Upper lobe of left lung (tissue), 6 donors: ENCODE data around the gene TMPRSS7. TPM values are rescaled to one million over a fixed set of nuclear protein-coding genes. Genes with fewer than 3 reads are reported as not detected.

Source experiments
- ATAC-seq, 2 donors: fragments of 200-7000 bp; cut with Tn5 transposase; one replicate each; pipeline ENCODE4 v1.9.1; 2022; ENCODE audit warnings: mild to moderate bottlenecking in 2 of 2, moderate library complexity in 2 of 2; ENCODE audit not compliant: low FRiP score in 2 of 2
- DNase-seq, 2 donors: peaks; one replicate each; pipeline ENCODE4 v3.0.0-alpha.2; 2019 to 2020
- H3K27ac ChIP-seq, 4 donors: fragments of 200-600 bp; sonication (generic); one replicate each; pipeline ENCODE4 v1.5.1; 2016 to 2019
- H3K27me3 ChIP-seq, 4 donors: fragments of 200-600 bp; sonication (generic); one replicate each; pipeline ENCODE4 v1.5.1; 2017 to 2019
- H3K36me3 ChIP-seq, 4 donors: fragments of 200-600 bp; sonication (generic); one replicate each; pipeline ENCODE4 v1.5.1; 2016 to 2019
- H3K4me1 ChIP-seq, 4 donors: fragments of 200-600 bp; sonication (generic); one replicate each; pipeline ENCODE4 v1.5.1; 2018 to 2019
- H3K4me3 ChIP-seq, 4 donors: fragments of 200-600 bp; sonication (generic); one replicate each; pipeline ENCODE4 v1.5.1; 2017 to 2019; ENCODE audit warnings: mild to moderate bottlenecking in 2 of 4, moderate library complexity in 1 of 4
- H3K9me3 ChIP-seq, 4 donors: fragments of 200-600 bp; sonication (generic); one replicate each; pipeline ENCODE4 v1.5.1; 2018 to 2019
- EP300 ChIP-seq, 4 donors: sonication (generic); formaldehyde crosslinking; IDR thresholded peaks; one replicate each; pipeline ENCODE4 v1.5.1; 2017; ENCODE audit warnings: antibody characterized with exemption in 4 of 4, control low read depth in 2 of 4
- POLR2A ChIP-seq, 4 donors: fragments of 450-650 bp; IDR thresholded peaks; one replicate each; pipeline ENCODE4 v1.5.1; 2016 to 2017; ENCODE audit warnings: antibody characterized with exemption in 4 of 4, mild to moderate bottlenecking in 2 of 4
- POLR2AphosphoS5 ChIP-seq, 2 donors: sonication (generic); formaldehyde crosslinking; IDR thresholded peaks; one replicate each; pipeline ENCODE4 v1.5.1; 2017; ENCODE audit warnings: antibody characterized with exemption in 2 of 2
- WGBS, 2 donors: methylation state at CpG; one replicate each; pipeline ENCODE4 v1.1.5; 2017 to 2018; 5-methylcytosine and 5-hydroxymethylcytosine counted together
- small RNA-seq, 4 donors: library from RNA; depleted of rRNA; stranded (forward); fragments of <200 nt; gene quantifications; one replicate each; pipeline ENCODE3, GENCODE V24; 2016
- total RNA-seq, 6 donors: library from RNA; depleted of rRNA in 4 of 6; stranded (reverse); fragments of >200 nt in 4 of 6; gene quantifications; one replicate each; pipeline versions ENCODE4 v1.1.0 to v1.2.1, GENCODE V29; 2016 to 2021
- TF ChIP-seq, protein P1 (sequence below), 6 experiments: fragments of 450-650 bp in 4 of 6; fragments of 200-600 bp in 2 of 6; sonication (generic) in 2 of 6; IDR thresholded peaks; one replicate each; pipeline ENCODE4 v1.5.1; 2016 to 2019; ENCODE audit warnings: antibody characterized with exemption in 6 of 6
- donor health status: DM: no; HTN: no; CAD: no; lungs with moderate emphysema.
- donor health status: DM: no; HTN: yes; CAD: no; lungs with severe emphysema.

Gene TMPRSS7
- total RNA-seq, 6 donors from 2014 or later = 0.15 to 0.39 (median 0.29) TPM; not detected in 3

DNA sequence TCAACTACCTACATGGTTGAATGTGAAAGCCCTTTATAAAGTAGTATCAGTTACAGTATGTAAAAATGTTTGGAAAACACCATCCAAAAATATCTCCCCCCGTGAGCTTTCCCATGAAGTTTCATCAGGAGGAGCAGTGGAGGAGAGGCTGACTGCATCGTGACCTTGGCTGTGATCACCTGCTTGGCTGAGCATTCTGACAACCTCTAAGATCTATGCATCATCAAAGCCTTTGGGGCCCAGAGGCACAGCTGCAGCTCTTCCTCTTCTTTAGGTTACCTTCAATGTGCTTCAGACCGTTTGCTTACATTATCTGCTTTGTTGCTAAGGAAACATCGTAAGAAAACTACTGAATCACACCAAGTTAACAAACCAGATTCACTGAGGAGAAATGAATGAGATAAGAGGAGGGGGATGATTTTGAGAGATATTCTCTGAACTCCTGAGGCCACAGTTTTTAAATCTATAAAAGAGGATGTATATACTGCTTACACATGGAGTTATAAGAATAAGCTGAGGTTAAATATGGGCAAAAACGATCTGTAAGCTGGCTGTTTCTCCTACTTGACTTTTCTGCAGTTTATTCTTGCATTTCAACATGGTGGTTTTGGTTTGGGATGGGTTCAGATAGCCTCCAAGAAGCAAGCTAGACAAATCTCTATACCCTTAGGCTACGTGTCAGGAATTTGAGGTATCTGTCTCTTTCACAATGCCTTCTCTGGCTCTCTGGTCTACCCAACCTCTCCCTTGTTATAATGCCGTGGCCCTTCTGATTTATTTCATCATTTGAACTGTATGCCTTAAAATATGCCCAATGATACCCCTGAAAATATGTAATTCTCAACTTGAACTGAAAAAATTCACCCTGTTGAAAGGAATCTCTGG lies 94.5 kb downstream of the TMPRSS7 start:
- ATAC-seq (peak in 1 of 2 donors; percentile 30), DNase-seq (no peak)
- Histone ChIP-seq H3K36me3 (no peaks in the 10 kb centered on the region), H3K9me3 (no peaks in the 10 kb centered on the region), H3K4me3 (no peak overlapping the region), H3K27me3 (no peaks in the 10 kb centered on the region), H3K27ac (no peak overlapping the region), H3K4me1 (peaks cover 0 to 13% (median 3%) of the 10 kb centered on the region in 4 donors)
- 57 to 67% methylated on average over 7 of the region's 7 CpGs for WGBS, 2 donors
- TF ChIP-seq POLR2AphosphoS5 (IDR thresholded peaks at IDR 0.05) (no peak), POLR2A (IDR thresholded peaks at IDR 0.05) (no peak), EP300 (IDR thresholded peaks at IDR 0.05) (no peak)
- TF ChIP-seq, protein P1, sequence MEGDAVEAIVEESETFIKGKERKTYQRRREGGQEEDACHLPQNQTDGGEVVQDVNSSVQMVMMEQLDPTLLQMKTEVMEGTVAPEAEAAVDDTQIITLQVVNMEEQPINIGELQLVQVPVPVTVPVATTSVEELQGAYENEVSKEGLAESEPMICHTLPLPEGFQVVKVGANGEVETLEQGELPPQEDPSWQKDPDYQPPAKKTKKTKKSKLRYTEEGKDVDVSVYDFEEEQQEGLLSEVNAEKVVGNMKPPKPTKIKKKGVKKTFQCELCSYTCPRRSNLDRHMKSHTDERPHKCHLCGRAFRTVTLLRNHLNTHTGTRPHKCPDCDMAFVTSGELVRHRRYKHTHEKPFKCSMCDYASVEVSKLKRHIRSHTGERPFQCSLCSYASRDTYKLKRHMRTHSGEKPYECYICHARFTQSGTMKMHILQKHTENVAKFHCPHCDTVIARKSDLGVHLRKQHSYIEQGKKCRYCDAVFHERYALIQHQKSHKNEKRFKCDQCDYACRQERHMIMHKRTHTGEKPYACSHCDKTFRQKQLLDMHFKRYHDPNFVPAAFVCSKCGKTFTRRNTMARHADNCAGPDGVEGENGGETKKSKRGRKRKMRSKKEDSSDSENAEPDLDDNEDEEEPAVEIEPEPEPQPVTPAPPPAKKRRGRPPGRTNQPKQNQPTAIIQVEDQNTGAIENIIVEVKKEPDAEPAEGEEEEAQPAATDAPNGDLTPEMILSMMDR (IDR thresholded peaks at IDR 0.05) = no peak

DNA sequence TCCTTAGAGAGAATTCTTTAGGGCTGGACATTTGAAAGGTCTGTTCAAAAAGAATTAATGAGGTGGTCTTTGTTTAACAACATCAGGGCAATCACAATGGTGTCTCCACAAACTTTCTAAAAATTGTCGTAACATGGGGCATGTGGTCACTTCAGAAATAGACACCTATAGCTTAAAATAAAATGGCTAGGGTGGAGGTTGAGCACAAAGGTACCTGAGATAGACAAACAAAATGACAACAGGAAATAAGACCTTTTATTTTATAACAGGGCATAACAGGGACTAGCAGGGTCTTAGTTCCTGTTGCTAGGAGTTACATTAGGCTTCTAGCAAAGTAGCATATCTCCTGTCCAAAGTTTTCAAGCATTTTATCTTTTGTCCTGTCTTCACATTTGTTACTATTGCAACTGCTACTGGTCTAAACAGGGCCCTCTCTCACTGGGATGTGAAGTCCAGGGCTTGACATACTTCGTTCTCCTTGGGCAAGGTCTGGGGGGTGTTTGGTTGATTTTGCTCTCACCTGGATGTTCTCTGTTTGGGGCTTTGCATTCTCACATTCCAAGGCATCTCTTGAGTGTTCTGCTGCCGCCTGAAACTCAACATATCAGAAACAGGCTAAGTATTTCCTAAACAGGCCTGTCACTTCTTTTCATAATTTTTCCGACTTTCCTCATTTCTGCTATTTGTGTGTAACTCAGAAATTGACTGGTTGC lies 95.5 kb downstream of the TMPRSS7 start:
- no peaks in the 10 kb centered on the region for H3K36me3 ChIP-seq
- no peak overlapping the region for H3K4me3 ChIP-seq
- DNase-seq = no peak
- 84 to 86% methylated on average over 4 of the region's 4 CpGs for WGBS, 2 donors
- H3K9me3 ChIP-seq = no peaks in the 10 kb centered on the region
- ATAC-seq = no peak
- TF ChIP-seq EP300 (IDR thresholded peaks at IDR 0.05) (no peak), POLR2A (IDR thresholded peaks at IDR 0.05) (no peak), POLR2AphosphoS5 (IDR thresholded peaks at IDR 0.05) (no peak)
- TF ChIP-seq, protein P1 (IDR thresholded peaks at IDR 0.05) = no peak
- H3K4me1 ChIP-seq = peaks cover 0 to 13% (median 3%) of the 10 kb centered on the region in 4 donors
- no peak overlapping the region for H3K27ac ChIP-seq
- no peaks in the 10 kb centered on the region for H3K27me3 ChIP-seq

DNA sequence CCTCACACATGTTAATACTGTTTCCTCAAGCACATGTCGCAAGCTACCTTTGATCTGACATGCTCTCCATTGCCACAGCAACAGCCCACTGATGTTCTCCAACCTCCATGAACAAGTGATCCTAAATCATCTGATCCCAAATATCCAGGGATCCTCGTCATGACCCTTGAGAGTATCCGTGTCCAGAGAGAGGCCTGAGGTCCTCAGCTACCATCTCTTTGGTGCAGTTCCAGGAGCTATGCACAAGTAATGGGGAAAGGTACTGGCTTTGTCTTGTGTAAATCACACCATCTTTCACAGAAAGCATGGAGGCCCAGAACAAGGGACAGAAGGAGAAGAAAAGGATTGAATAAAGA lies 96.1 kb downstream of the TMPRSS7 start:
- H3K27me3 ChIP-seq = no peaks in the 10 kb centered on the region
- no peak overlapping the region for H3K27ac ChIP-seq
- peaks cover 0 to 13% (median 3%) of the 10 kb centered on the region in 4 donors for H3K4me1 ChIP-seq
- H3K36me3 ChIP-seq = no peaks in the 10 kb centered on the region
- DNase-seq (no peak), ATAC-seq (no peak)
- H3K9me3 ChIP-seq = no peaks in the 10 kb centered on the region
- WGBS, 2 donors = 69 to 89% methylated on average over 3 of the region's 3 CpGs
- TF ChIP-seq EP300 (IDR thresholded peaks at IDR 0.05) (no peak), POLR2A (IDR thresholded peaks at IDR 0.05) (no peak), POLR2AphosphoS5 (IDR thresholded peaks at IDR 0.05) (no peak)
- TF ChIP-seq, protein P1 (IDR thresholded peaks at IDR 0.05) = no peak
- no peak overlapping the region for H3K4me3 ChIP-seq

Small RNAs within 50 kb of the gene (small RNA-seq; reads per million reads assigned to genes)
- gene MIR567 = 0 reads per million in 4 donors

Other genes with a start within 250 kb of the TMPRSS7 start
- gene PHLDB2, start 175.5 kb upstream of the TMPRSS7 start, total RNA-seq = 10 to 100 TPM; 22.4 to 67.1 (median 42.7) TPM
- 10 to 100 TPM in 4 of 6 donors, 1 to 10 TPM in 2; 3.2 to 26.4 (median 18.1) TPM for gene ABHD10, start 55.7 kb upstream of the TMPRSS7 start, total RNA-seq
- gene TAGLN3, start 35.8 kb upstream of the TMPRSS7 start, total RNA-seq = 1 to 10 TPM in 1 of 6 donors, not detected in 5; 1.5 TPM
- gene C3orf52, start 51.7 kb downstream of the TMPRSS7 start, total RNA-seq = 10 to 100 TPM; 17.1 to 74.6 (median 28.4) TPM
- gene GCSAM, start 98.5 kb downstream of the TMPRSS7 start, total RNA-seq = under 1 TPM in 4 of 6 donors, not detected in 2; 0.31 to 0.81 (median 0.52) TPM